Activated CD8-positive, alpha-beta T cell treated with anti-CD3 and anti-CD28 coated beads for 36 hours (primary cell): ENCODE results near the gene ADD3. TPM values are rescaled to one million over a fixed set of nuclear protein-coding genes. Genes with fewer than 3 reads are reported as not detected.
A peak's percentile ranks its signal among the peaks of the same experiment; 100 is the strongest.

Experiments
- ATAC-seq: fragments of 200-7000 bp; cut with Tn5 transposase; one replicate; pipeline ENCODE4 v1.10.0; 2021; ENCODE audit warnings: mild to moderate bottlenecking, moderate library complexity
- CTCF ChIA-PET: fragments of 350-600 bp; sonication (Branson Sonifier 250); formaldehyde crosslinking; loops from one replicate; lab custom pipeline; 2021; ENCODE audit warnings: antibody characterized with exemption; lab: Charles Lee
- POLR2A ChIA-PET: fragments of 350-600 bp; sonication (Branson Sonifier 250); formaldehyde crosslinking; loops from one replicate; lab custom pipeline; 2021; ENCODE audit warnings: antibody characterized with exemption; lab: Charles Lee
- DNase-seq: peaks from one replicate; pipeline ENCODE4 v3.0.0-alpha.2; 2020
- H3K27ac Mint-ChIP-seq: one replicate; pipeline ENCODE4 v1.8.0; 2021; ENCODE audit warnings: mild to moderate bottlenecking, mixed read lengths
- H3K27me3 Mint-ChIP-seq: one replicate; pipeline ENCODE4 v1.8.0; 2021; ENCODE audit warnings: mixed read lengths
- H3K36me3 Mint-ChIP-seq: one replicate; pipeline ENCODE4 v1.8.0; 2021; ENCODE audit warnings: low read depth, mixed read lengths
- H3K4me1 Mint-ChIP-seq: one replicate; pipeline ENCODE4 v1.8.0; 2021; ENCODE audit warnings: low read depth, mixed read lengths
- H3K4me3 Mint-ChIP-seq: one replicate; pipeline ENCODE4 v1.8.0; 2021; ENCODE audit warnings: mild to moderate bottlenecking, moderate library complexity, mixed read lengths
- H3K9me3 Mint-ChIP-seq: one replicate; pipeline ENCODE4 v1.8.0; 2021; ENCODE audit warnings: mixed read lengths
- intact Hi-C: fragments of 100-400 bp; cut with micrococcal nuclease; formaldehyde crosslinking; loops from one replicate; pipeline ENCODE4 v1.10.0; 2022
- total RNA-seq, 2 experiments: library from RNA; stranded (reverse); gene quantifications; one replicate each; pipeline ENCODE4 v1.2.3, GENCODE V29; 2021
- TF ChIP-seq, protein P1 (sequence below): fragments of 200-600 bp; IDR thresholded peaks from one replicate; pipeline ENCODE4 v1.8.0; 2022; ENCODE audit warnings: antibody characterized with exemption, mild to moderate bottlenecking

The ADD3 gene
- total RNA-seq, 2 experiments from 2014 or later: 66.8 to 77.0 TPM

DNA sequence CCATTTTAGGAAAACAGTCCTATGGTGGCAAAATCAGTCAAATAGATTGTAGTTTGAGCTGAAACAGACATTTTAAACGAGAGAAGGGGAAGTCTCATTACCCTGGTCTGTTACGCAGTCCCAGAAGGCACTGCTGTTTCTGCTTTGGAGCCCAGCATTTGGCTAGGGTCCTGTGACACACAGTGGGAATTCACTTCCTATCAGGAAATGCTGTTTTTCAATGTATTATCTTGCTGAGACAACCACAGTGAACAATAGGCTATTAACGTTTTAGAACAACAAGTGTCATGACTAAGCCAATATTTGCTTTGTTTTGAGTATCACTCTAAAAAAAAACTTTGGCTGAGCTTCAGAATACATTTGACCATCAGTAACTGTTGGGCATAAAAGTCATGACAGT, 74.1 kb downstream of the ADD3 start:
- H3K36me3 Mint-ChIP-seq: peaks cover 17% of the 10 kb centered on the region
- DNase-seq (no peak), ATAC-seq (no peak)
- peaks cover 85% of the 10 kb centered on the region for H3K4me1 Mint-ChIP-seq
- H3K9me3 Mint-ChIP-seq: peaks cover 4% of the 10 kb centered on the region
- H3K27me3 Mint-ChIP-seq: no peaks in the 10 kb centered on the region
- peak overlapping the region; percentile 12 for H3K4me3 Mint-ChIP-seq
- POLR2A ChIA-PET: interaction anchor here (0.7 to 1.0 kb wide), 2 partner anchors 14 to 24 kb away, joined by 3 read pairs; no protein-coding TSS in a partner anchor
- TF ChIP-seq, protein P1, sequence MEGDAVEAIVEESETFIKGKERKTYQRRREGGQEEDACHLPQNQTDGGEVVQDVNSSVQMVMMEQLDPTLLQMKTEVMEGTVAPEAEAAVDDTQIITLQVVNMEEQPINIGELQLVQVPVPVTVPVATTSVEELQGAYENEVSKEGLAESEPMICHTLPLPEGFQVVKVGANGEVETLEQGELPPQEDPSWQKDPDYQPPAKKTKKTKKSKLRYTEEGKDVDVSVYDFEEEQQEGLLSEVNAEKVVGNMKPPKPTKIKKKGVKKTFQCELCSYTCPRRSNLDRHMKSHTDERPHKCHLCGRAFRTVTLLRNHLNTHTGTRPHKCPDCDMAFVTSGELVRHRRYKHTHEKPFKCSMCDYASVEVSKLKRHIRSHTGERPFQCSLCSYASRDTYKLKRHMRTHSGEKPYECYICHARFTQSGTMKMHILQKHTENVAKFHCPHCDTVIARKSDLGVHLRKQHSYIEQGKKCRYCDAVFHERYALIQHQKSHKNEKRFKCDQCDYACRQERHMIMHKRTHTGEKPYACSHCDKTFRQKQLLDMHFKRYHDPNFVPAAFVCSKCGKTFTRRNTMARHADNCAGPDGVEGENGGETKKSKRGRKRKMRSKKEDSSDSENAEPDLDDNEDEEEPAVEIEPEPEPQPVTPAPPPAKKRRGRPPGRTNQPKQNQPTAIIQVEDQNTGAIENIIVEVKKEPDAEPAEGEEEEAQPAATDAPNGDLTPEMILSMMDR: no peak
- intact Hi-C loops: loop anchor here (5.0 kb wide), 1 partner anchor 70 kb away; no protein-coding TSS in a partner anchor
- peak overlapping the region; percentile 87 for H3K27ac Mint-ChIP-seq
- CTCF ChIA-PET: interaction anchor here (0.9 to 1.7 kb wide), 4 partner anchors 11 to 104 kb away, joined by 3 to 5 read pairs (median 4); no protein-coding TSS in a partner anchor

- Mint-ChIP-seq H3K27me3 (no peaks in the 10 kb centered on the region), H3K4me3 (no peak overlapping the region), H3K9me3 (peaks cover 4% of the 10 kb centered on the region), H3K27ac (peak overlapping the region; percentile 67), H3K36me3 (peaks cover 17% of the 10 kb centered on the region), H3K4me1 (peaks cover 82% of the 10 kb centered on the region)
- ATAC-seq: no peak
- no peak for DNase-seq
- TF ChIP-seq, protein P1: no peak
- CTCF ChIA-PET: interaction anchor here (0.7 to 1.3 kb wide), 5 partner anchors 8 to 200 kb away, joined by 3 to 4 read pairs (median 3); no protein-coding TSS in a partner anchor
- intact Hi-C loops: loop anchor here (5.0 kb wide), 1 partner anchor 72 kb away; no protein-coding TSS in a partner anchor
- POLR2A ChIA-PET: no interaction called here
Observed at GRCh38 chr10:110083884-110084283, 76.1 kb downstream of the ADD3 start.

- H3K27me3 Mint-ChIP-seq: no peaks in the 10 kb centered on the region
- no peak for DNase-seq
- H3K4me3 Mint-ChIP-seq: no peak overlapping the region
- H3K27ac Mint-ChIP-seq: peak overlapping the region; percentile 18
- TF ChIP-seq, protein P1: no peak
- no peak for ATAC-seq
- CTCF ChIA-PET: interaction anchor here (1.4 kb wide), 1 partner anchor 29 kb away, joined by 4 read pairs; no protein-coding TSS in a partner anchor
- H3K9me3 Mint-ChIP-seq: peaks cover 6% of the 10 kb centered on the region
- POLR2A ChIA-PET: interaction anchor here (1.1 kb wide), 1 partner anchor 88 kb away, joined by 3 read pairs; no protein-coding TSS in a partner anchor
- H3K4me1 Mint-ChIP-seq: peaks cover 68% of the 10 kb centered on the region
- intact Hi-C loops: no loop called here
- peaks cover 24% of the 10 kb centered on the region for H3K36me3 Mint-ChIP-seq
Observed at GRCh38 chr10:110087682-110088081, 79.9 kb downstream of the ADD3 start.

GRCh38 chr10:110088367-110089104, 80.8 kb downstream of the ADD3 start:
- CTCF ChIA-PET: interaction anchor here (0.9 to 1.5 kb wide), 5 partner anchors 8 to 78 kb away, joined by 3 to 5 read pairs (median 4); no protein-coding TSS in a partner anchor
- no peak for DNase-seq
- POLR2A ChIA-PET: no interaction called here
- no peaks in the 10 kb centered on the region for H3K27me3 Mint-ChIP-seq
- peaks cover 3% of the 10 kb centered on the region for H3K9me3 Mint-ChIP-seq
- H3K36me3 Mint-ChIP-seq: peaks cover 20% of the 10 kb centered on the region
- no peak for ATAC-seq
- TF ChIP-seq, protein P1: no peak
- no peak overlapping the region for H3K4me3 Mint-ChIP-seq
- no peak overlapping the region for H3K27ac Mint-ChIP-seq
- peaks cover 62% of the 10 kb centered on the region for H3K4me1 Mint-ChIP-seq
- intact Hi-C loops: no loop called here

- H3K4me1 Mint-ChIP-seq: peaks cover 63% of the 10 kb centered on the region
- no peaks in the 10 kb centered on the region for H3K27me3 Mint-ChIP-seq
- no peak for DNase-seq
- no peak overlapping the region for H3K27ac Mint-ChIP-seq
- peaks cover 3% of the 10 kb centered on the region for H3K9me3 Mint-ChIP-seq
- intact Hi-C loops: no loop called here
- ChIA-PET POLR2A (no interaction called here), CTCF (no interaction called here)
- H3K4me3 Mint-ChIP-seq: no peak overlapping the region
- H3K36me3 Mint-ChIP-seq: peaks cover 11% of the 10 kb centered on the region
- TF ChIP-seq, protein P1: no peak
- no peak for ATAC-seq
Observed at GRCh38 chr10:110091830-110092229, 84.0 kb downstream of the ADD3 start.
